Suppressor macrophage treated with lipopolysaccharide for 1 hour (primary cell): Measurements from ENCODE around the gene EPS8L2.

Experiments used
- DNase-seq, 3 donors: peaks; one replicate each; pipeline ENCODE4 v3.0.0-alpha.2; 2020 to 2022

The EPS8L2 gene

DNA sequence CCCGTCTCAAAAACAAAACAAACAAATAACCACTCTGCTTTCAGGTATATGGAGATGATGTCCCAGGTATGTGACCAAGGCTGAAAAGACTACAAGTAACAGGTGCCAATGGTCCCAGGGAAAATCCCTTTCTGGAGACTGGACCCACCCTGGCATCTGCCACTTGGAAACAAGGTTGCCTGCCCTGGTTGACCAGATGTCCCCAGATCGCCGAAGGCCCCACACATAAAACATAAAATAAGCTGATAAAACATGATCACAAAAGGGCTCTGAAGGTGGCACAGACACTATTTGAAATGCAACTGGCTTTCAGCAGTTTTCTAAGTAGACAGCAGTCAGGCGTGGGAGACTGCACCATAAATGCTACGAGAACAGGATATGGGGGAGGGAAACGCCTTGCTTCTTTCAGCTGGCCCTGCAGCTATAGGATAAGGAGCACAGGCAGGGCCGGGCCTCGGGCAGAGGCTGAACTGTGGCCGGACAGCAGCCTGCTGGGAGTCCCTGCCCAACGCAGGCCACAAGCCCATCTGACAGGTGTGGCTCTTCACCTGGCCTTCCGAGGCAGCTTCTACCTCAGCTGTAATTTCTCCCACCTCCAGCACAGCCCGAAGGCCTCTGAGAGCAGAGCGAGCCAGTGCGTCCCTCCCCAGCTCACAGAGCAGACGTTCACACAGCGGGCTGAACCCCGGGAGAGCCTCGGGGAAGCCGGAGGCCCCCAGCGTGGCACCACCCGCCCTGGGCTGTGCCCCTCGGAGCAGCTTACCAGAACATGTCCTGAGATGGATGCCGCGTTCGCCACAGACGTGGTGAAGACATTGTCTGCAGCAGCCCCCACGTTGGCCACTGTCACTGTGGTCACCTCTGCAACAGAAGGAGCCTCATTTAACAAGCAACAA, 15.0 kb upstream of the EPS8L2 start:
- no peak for DNase-seq

DNA sequence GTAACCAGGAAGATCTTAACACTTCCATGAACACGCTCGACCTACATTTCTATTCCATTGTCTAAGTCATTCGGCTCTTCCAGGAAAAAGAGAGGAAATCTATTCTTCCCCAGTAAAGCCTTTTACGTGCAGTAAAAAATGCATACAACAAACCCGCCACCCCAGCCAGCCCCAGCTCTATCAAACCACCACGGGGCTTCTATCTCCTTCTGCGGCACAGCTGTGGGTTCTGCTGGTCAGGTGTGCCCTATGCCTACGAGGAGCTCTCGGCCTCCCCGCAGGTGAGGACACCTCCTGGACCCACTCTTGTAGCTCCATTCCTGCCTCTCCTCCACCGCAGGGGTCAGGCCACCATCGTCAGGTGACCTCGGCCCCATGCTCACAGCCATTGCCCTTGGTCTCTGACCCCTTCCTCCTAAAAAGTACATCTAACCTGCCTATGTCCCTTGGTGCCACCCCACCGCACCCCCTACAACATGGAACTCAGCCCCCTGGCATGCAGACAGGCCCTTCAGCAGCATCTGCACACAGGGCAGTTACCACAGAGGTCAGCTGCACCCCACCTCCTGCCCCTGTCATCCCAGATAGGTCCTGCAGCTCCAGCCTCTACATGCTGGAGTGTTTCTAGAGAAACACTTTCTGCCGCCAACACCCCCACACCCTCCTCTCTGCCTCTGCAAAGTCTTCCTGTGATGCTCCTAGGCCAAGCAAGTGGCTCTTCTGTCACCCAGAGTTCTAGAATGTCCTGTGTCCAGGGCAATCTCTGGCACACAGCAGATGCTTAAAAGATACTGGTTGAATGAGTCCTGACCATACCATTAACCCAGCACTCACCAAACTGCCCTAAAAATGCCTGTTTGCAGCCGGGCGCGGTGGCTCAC, 14.1 kb upstream of the EPS8L2 start:
- DNase-seq, result no peak

DNA sequence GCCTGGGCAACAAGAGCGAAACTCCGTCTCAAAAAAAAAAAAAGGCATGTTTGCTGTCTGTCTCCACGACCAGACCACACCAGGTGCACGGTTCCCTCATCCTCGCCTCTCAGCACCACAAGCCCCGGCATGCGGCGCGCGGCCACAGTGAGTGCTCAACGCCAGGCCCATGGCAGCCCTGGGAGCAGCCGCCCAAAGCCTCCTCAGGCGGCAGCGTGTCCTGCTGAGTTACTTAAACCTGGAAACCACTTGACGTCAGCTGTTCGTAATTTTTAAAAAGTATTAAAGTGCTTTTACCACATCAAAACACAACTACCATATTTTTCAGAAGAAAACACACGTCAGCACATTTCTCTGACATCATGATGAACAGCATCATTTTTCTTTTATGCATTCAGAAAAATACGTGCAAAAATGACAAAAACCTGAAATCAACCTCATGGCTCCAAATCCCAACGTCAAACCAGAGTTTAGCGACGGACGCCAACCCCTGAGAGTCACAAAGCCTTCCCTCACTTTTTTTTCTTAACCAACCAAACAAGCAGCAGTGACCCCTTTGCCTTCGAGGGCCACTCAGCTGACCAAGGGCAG, 13.1 kb upstream of the EPS8L2 start:
- DNase-seq, result no peak

DNA sequence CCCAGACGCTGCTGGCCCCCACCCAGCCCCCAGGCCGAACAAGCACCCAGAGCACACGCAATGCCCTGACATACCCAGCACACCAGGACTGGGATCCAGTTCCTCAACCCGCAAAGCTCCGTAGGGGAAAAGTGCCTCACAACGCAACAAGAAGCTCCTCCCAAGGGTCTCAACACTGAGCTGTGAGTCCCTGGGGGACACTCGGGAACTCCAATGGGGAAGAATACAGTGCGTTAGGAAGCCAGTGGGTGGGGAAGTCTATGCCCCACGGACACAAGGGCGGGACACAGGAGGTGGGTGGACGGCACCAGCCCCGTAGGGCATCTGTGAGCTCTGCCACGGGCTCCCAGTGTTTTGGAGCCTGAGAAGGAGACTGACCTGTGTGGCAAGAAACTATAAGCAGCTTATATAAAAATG, 12.6 kb upstream of the EPS8L2 start:
- DNase-seq, result peak; percentile 61 to 68 (median 64)

DNA sequence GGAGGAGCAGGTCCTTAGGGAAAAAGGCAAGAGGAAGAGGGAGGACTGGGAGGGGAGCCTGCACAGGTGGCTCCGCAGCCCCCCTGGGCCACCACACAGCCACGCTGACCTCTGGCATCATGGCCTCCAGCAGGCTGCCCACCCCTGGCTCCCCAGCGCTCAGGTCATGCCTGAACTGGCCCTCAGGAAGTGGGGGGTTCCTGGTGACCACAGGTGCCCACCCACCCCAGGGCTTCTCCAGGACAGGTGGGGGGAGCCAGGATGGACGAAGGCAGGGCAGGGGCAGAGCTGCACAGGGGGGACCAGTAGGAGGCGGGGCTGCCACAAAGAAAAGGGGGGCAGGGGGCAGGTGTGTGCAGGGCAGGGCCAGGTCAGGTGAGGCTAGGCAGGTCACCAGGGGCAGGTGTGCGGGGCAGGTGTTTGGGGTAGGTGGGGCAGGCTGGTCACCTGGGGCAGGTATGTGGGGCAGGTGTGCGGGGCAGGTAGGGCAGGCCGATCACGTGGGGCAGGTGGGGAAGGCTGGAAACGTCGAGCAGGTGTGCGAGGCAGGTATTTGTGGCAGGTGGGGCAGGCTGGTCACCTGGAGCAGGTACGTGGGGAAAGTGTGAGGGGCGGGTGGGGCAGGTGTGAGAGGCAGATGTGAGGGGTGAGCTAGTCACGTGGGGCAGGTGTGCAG, 12.0 kb upstream of the EPS8L2 start:
- DNase-seq, result peak in 1 of 3 donors; percentile 14

GRCh38 chr11:694563-695287, 11.3 kb upstream of the EPS8L2 start, which contains the start of gene DEAF1:
Gene DEAF1, minus strand, starts transcription at chr11:695222. Its CDS starts 175 bp downstream, at chr11:695047.
- DNase-seq, result peak; percentile 99 to 100 (median 99)

DNA sequence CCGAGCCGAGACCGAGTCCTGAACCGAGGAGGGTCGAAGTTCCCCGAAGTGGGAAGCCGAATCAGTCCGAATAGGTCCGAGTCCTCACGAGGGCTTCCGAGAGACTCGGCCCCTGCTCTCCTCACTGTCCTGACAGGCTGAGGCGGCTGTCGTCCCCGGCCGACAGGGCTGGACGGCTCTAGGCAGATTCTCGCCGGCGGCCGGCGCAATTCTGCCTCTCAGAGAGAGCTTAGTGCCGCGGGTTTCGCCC, 10.8 kb upstream of the EPS8L2 start:
- no peak for DNase-seq

DNA sequence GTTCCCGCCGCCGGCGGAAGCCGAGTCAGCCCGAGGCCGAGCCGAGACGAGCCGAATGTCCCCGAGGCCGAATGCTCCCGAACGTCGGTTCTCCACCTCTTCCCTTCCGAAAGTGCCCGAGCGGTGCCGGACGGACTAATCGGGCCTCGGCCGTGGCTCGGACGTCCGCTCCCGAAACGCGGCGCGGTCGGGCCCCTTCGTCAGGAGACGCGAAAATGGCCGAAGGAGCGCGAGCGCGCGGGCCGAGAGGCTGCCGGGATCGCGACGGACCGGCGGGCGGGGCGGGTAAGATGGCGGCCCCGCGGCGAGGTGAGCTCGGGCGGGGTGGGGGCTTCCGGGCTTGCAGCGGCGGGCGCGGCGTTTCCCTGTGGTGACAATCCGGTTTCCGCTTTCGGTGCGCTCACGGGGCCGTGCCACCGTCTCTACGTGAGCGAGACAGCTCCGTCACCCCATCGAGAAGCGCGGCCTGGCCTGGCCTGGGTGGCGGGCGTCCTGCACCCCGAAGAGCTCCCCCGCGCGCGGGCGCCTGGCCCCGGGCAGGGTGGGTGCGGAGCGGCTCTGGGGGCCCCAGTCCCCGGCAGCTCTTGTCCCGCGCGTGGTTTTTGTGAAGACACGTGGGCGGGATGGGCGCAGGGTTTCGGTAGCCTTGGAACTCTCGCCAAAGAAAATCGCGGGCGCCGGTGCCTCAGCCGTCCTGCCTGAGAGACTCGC, 10.3 kb upstream of the EPS8L2 start, which contains the start of gene TMEM80:
TMEM80 (plus strand) TSS at position 279 of the 711 bp plus-strand sequence; CDS start at position 291, 12 bp downstream.
- DNase-seq, result peak; percentile 100

GRCh38 chr11:696955-697491, 9.0 kb upstream of the EPS8L2 start:
- peak; percentile 57 to 87 (median 82) for DNase-seq

GRCh38 chr11:697811-698311, 8.2 kb upstream of the EPS8L2 start:
- DNase-seq, result peak; percentile 38 to 42 (median 40)

DNA sequence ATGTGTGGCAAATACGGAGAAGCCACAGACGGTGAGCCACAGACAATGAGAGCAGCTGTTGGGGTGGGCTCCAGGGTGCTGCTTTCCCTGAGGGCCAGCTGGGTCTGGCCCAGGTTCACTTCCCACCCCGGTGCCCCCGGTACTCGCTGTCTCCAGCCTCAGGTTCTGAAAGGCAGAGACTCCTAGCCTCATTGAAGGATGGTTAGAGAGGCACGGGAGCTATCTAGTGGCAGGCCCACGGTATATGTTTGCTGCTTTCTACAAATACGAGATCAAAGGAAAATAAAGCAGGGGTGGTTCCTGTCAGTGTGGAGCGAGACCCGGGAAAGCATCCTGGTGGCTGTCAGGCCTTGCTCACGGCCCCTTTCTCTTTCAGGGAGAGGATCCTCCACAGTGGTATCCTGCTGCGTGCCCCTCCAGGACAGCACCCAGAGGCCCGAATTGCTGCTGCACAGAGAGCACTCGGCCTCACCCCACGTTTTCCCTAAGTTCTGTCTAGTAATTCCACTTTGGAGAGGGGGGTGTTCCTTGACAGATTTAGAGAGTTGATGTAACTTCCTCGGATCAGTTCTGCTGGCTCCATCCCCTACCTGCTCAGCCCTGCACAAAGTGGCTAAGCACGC, 7.4 kb upstream of the EPS8L2 start:
- DNase-seq, result peak in 1 of 3 donors; percentile 12

GRCh38 chr11:699116-699508, 6.9 kb upstream of the EPS8L2 start:
- no peak for DNase-seq

- peak in 1 of 3 donors; percentile 33 for DNase-seq
These were observed 6.3 kb upstream of the EPS8L2 start for GRCh38 chr11:699753-700152.

GRCh38 chr11:701741-702461, 4.1 kb upstream of the EPS8L2 start:
- no peak for DNase-seq

DNA sequence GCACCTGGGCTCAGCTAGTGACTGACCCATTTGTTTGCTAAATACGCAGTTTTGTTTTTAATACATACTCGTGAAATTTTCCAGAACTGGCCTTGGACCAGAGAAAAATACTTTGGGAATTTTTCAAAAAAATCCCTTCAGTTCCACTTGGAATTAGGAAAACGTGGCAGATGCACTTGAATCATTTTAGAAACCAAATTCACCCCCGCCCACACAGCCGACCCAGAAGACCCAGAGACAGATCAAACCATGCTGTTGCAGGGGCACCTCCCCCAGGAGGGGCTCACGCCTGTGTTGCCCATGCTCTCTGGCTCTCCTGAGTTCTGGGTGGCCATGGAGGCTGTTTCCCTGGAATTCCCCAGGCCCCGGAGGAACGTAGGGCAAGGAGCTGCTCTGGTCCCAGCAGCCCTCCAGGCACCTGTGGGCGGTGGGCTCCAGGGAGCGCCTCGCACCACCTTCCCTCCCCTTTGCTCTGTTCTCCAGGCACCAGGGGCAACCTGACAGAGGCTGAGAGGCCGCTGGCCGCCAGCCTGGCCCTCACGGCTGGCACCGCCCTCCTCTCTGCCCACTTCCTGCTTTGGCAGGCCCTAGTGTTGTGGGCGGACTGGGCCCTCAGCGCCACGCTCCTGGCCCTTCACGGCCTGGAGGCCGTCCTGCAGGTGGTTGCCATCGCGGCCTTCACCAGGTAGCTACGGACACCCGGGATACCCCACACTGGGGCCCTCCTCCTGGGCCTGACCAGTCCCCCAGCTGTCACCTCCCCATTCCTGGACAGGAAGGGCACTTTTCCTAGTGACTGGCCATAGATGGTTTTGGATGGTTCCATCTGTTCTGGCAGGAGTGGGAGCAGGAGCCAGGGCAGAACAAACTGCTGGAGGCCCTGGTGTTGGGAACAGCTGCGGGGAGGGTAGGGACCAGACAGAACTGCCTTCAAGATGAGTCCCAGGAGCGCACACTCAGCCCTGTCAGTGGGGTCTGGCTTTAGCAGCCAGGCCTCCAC, 3.3 kb upstream of the EPS8L2 start:
- DNase-seq, result peak; percentile 60 to 84 (median 72)

- DNase-seq, result no peak
These were observed 2.5 kb upstream of the EPS8L2 start for GRCh38 chr11:703506-703905.

DNA sequence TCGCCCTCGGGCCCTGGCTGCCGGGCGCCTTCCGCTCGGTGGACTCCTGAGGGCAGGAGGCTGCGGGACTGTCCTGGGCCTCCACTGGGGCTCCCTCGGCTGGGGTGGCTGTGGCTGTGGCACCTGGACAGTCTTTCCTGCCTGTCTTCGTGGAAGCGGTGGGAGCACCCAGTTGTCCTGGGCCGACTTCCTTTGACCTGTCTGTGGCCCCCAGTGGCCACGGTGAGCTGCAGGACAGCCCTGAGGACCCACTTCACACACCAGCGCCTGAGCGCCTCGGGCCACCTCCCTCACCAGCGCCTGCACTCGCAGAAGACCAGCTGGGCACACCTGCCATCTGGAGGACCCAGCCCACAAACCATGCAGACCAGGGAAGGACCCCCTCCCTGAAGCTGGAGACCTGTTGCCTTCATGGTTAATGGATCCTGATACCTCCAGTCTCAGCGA, 1.8 kb upstream of the EPS8L2 start:
- no peak for DNase-seq
